ENCODE results near the gene SH3PXD2A. TPM values are rescaled to one million over a fixed set of nuclear protein-coding genes. Genes with fewer than 3 reads are reported as not detected.

SH3PXD2A gene
- total RNA-seq, 1 donor from 2014 or later, result 38.6 TPM

- peaks cover 21% of the 10 kb centered on the region for H3K27me3 Mint-ChIP-seq
- H3K4me1 Mint-ChIP-seq (ENCODE audit: unreplicated experiment), result peaks cover 53% of the 10 kb centered on the region
Measured at GRCh38 chr10:103807996-103808395, 47.4 kb downstream of the SH3PXD2A start.

GRCh38 chr10:103806395-103807187, 48.8 kb downstream of the SH3PXD2A start:
- peaks cover 14% of the 10 kb centered on the region for H3K27me3 Mint-ChIP-seq
- peaks cover 39% of the 10 kb centered on the region for H3K4me1 Mint-ChIP-seq (ENCODE audit: unreplicated experiment)

More at GRCh38 chr10:103807996-103808395, 47.4 kb downstream of the SH3PXD2A start:
- Mint-ChIP-seq H3K36me3 (peaks cover 5% of the 10 kb centered on the region), H3K27ac (no peak overlapping the region), H3K4me3 (no peak overlapping the region), H3K9me3 (peaks cover 10% of the 10 kb centered on the region)
- no peak for TF ChIP-seq CTCF (conservative IDR thresholded peaks at IDR 0.05)
- no peak for DNase-seq (ENCODE audit: extremely low spot score, unreplicated experiment)

GRCh38 chr10:103805781-103806180, 49.6 kb downstream of the SH3PXD2A start:
- no peak overlapping the region for H3K4me3 Mint-ChIP-seq
- H3K36me3 Mint-ChIP-seq, result peaks cover 8% of the 10 kb centered on the region

More at GRCh38 chr10:103806395-103807187, 48.8 kb downstream of the SH3PXD2A start:
- TF ChIP-seq CTCF (conservative IDR thresholded peaks at IDR 0.05), result no peak
- Mint-ChIP-seq H3K9me3 (peaks cover 9% of the 10 kb centered on the region), H3K36me3 (peaks cover 5% of the 10 kb centered on the region), H3K27ac (no peak overlapping the region), H3K4me3 (no peak overlapping the region)
- DNase-seq (ENCODE audit: extremely low spot score, unreplicated experiment), result no peak

GRCh38 chr10:103804871-103805270, 50.5 kb downstream of the SH3PXD2A start:
- H3K27me3 Mint-ChIP-seq, result peaks cover 5% of the 10 kb centered on the region
- peaks cover 4% of the 10 kb centered on the region for H3K9me3 Mint-ChIP-seq
- no peak overlapping the region for H3K4me3 Mint-ChIP-seq
- H3K36me3 Mint-ChIP-seq, result peaks cover 12% of the 10 kb centered on the region
- no peak overlapping the region for H3K27ac Mint-ChIP-seq
- no peak for DNase-seq (ENCODE audit: extremely low spot score, unreplicated experiment)
- H3K4me1 Mint-ChIP-seq (ENCODE audit: unreplicated experiment), result peaks cover 36% of the 10 kb centered on the region
- no peak for TF ChIP-seq CTCF (conservative IDR thresholded peaks at IDR 0.05)

More at GRCh38 chr10:103805781-103806180, 49.6 kb downstream of the SH3PXD2A start:
- DNase-seq (ENCODE audit: extremely low spot score, unreplicated experiment), result no peak
- peaks cover 36% of the 10 kb centered on the region for H3K4me1 Mint-ChIP-seq (ENCODE audit: unreplicated experiment)
- no peak for TF ChIP-seq CTCF (conservative IDR thresholded peaks at IDR 0.05)
- H3K9me3 Mint-ChIP-seq, result peaks cover 4% of the 10 kb centered on the region
- H3K27me3 Mint-ChIP-seq, result peaks cover 9% of the 10 kb centered on the region
- H3K27ac Mint-ChIP-seq, result no peak overlapping the region

- H3K4me1 Mint-ChIP-seq (ENCODE audit: unreplicated experiment), result peaks cover 45% of the 10 kb centered on the region
- peaks cover 5% of the 10 kb centered on the region for H3K27me3 Mint-ChIP-seq
- DNase-seq (ENCODE audit: extremely low spot score, unreplicated experiment), result no peak
- H3K4me3 Mint-ChIP-seq, result peak overlapping the region; percentile 65
- peaks cover 16% of the 10 kb centered on the region for H3K36me3 Mint-ChIP-seq
- H3K9me3 Mint-ChIP-seq, result peaks cover 4% of the 10 kb centered on the region
- peak overlapping the region; percentile 40 for H3K27ac Mint-ChIP-seq
- no peak for TF ChIP-seq CTCF (conservative IDR thresholded peaks at IDR 0.05)
Measured at GRCh38 chr10:103803941-103804340, 51.4 kb downstream of the SH3PXD2A start.

All from type B pancreatic cell (in vitro differentiated cells).